ENCODE measurements around the gene NSD2. TPM values are rescaled to one million over a fixed set of nuclear protein-coding genes. Genes with fewer than 3 reads are reported as not detected.

Gene NSD2
- polyA plus RNA-seq, 1 donor (not counting 4 experiments of a cell fraction or from before 2014, with no cell fraction given) = 22.6 TPM

- no peak overlapping the region for H3K27ac ChIP-seq (ENCODE audit: control insufficient read depth, insufficient read depth, low read length)
- DNase-seq (ENCODE audit: low read depth, low spot score) (no peak), FAIRE-seq (no peak)
- H3K4me1 ChIP-seq (ENCODE audit: control insufficient read depth, extremely low read depth, insufficient read depth, low read length) = peaks cover 23% of the 10 kb centered on the region
- no peak overlapping the region for H2AFZ ChIP-seq (ENCODE audit: control insufficient read depth, low read length)
- dilution Hi-C loops (cut with MboI; ENCODE audit: extremely low pct_ligation_motif_present, low sequenced_read_pairs) = no loop called here
- no peak overlapping the region for H3K9ac ChIP-seq (ENCODE audit: control insufficient read depth, extremely low read depth, insufficient read depth, low read length)
- no peaks in the 10 kb centered on the region for H4K20me1 ChIP-seq (ENCODE audit: control insufficient read depth, extremely low read depth, insufficient read depth, low read length)
- H3K9me1 ChIP-seq (ENCODE audit: control insufficient read depth, extremely low read depth, insufficient read depth, low read length) = no peaks in the 10 kb centered on the region
- H3K4me2 ChIP-seq (ENCODE audit: control insufficient read depth, extremely low read depth, insufficient read depth, low read depth, low read length) = no peak overlapping the region
- H3K36me3 ChIP-seq (ENCODE audit: control insufficient read depth in 2 of 2, extremely low read depth in 1 of 2, insufficient read depth in 2 of 2, low read length in 2 of 2) = no peaks in the 10 kb centered on the region
- H3K4me3 ChIP-seq (ENCODE audit: control insufficient read depth in 2 of 3, extremely low read depth in 1 of 3, insufficient read depth in 2 of 3, low read depth in 1 of 3, low read length in 3 of 3) = no peak overlapping the region
- no peak for TF ChIP-seq EZH2 (IDR thresholded peaks at IDR 0.05; ENCODE audit: low read length)
- TF ChIP-seq, protein P1, sequence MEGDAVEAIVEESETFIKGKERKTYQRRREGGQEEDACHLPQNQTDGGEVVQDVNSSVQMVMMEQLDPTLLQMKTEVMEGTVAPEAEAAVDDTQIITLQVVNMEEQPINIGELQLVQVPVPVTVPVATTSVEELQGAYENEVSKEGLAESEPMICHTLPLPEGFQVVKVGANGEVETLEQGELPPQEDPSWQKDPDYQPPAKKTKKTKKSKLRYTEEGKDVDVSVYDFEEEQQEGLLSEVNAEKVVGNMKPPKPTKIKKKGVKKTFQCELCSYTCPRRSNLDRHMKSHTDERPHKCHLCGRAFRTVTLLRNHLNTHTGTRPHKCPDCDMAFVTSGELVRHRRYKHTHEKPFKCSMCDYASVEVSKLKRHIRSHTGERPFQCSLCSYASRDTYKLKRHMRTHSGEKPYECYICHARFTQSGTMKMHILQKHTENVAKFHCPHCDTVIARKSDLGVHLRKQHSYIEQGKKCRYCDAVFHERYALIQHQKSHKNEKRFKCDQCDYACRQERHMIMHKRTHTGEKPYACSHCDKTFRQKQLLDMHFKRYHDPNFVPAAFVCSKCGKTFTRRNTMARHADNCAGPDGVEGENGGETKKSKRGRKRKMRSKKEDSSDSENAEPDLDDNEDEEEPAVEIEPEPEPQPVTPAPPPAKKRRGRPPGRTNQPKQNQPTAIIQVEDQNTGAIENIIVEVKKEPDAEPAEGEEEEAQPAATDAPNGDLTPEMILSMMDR (optimal IDR thresholded peaks at IDR 0.05 in 1 of 3, IDR thresholded peaks at IDR 0.05 in 1 of 3, conservative IDR thresholded peaks at IDR 0.05 in 1 of 3; ENCODE audit: extremely low read depth in 1 of 3, insufficient read depth in 2 of 3, low read length in 3 of 3) = no peak
- peaks cover 21% of the 10 kb centered on the region for H3K79me2 ChIP-seq (ENCODE audit: control insufficient read depth, insufficient read depth, low read length)
- no peaks in the 10 kb centered on the region for H3K9me3 ChIP-seq (ENCODE audit: control insufficient read depth, low read depth, low read length)
- H3K27me3 ChIP-seq (ENCODE audit: control insufficient read depth, extremely low read depth, insufficient read depth, low read length) = peaks cover 4% of the 10 kb centered on the region
Measured at GRCh38 chr4:1868912-1869311, 2.3 kb upstream of the NSD2 start.

- Histone ChIP-seq H3K36me3 (ENCODE audit: control insufficient read depth in 2 of 2, extremely low read depth in 1 of 2, insufficient read depth in 2 of 2, low read length in 2 of 2) (no peaks in the 10 kb centered on the region), H3K79me2 (ENCODE audit: control insufficient read depth, insufficient read depth, low read length) (peaks cover 29% of the 10 kb centered on the region), H3K4me1 (ENCODE audit: control insufficient read depth, extremely low read depth, insufficient read depth, low read length) (peaks cover 28% of the 10 kb centered on the region), H2AFZ (ENCODE audit: control insufficient read depth, low read length) (peak overlapping the region; percentile 90), H3K4me3 (ENCODE audit: control insufficient read depth in 2 of 3, extremely low read depth in 1 of 3, insufficient read depth in 2 of 3, low read depth in 1 of 3, low read length in 3 of 3) (peak overlapping the region; percentile 66 to 75 (median 72)), H3K9me3 (ENCODE audit: control insufficient read depth, low read depth, low read length) (no peaks in the 10 kb centered on the region), H3K4me2 (ENCODE audit: control insufficient read depth, extremely low read depth, insufficient read depth, low read depth, low read length) (peak overlapping the region; percentile 93), H3K9me1 (ENCODE audit: control insufficient read depth, extremely low read depth, insufficient read depth, low read length) (no peaks in the 10 kb centered on the region), H4K20me1 (ENCODE audit: control insufficient read depth, extremely low read depth, insufficient read depth, low read length) (no peaks in the 10 kb centered on the region), H3K9ac (ENCODE audit: control insufficient read depth, extremely low read depth, insufficient read depth, low read length) (peak overlapping the region; percentile 86), H3K27ac (ENCODE audit: control insufficient read depth, insufficient read depth, low read length) (peak overlapping the region; percentile 86), H3K27me3 (ENCODE audit: control insufficient read depth, extremely low read depth, insufficient read depth, low read length) (peaks cover 4% of the 10 kb centered on the region)
- FAIRE-seq (no peak), DNase-seq (ENCODE audit: low read depth, low spot score) (no peak)
- TF ChIP-seq EZH2 (IDR thresholded peaks at IDR 0.05; ENCODE audit: low read length) = no peak
- TF ChIP-seq, protein P1 (optimal IDR thresholded peaks at IDR 0.05 in 1 of 3, IDR thresholded peaks at IDR 0.05 in 1 of 3, conservative IDR thresholded peaks at IDR 0.05 in 1 of 3; ENCODE audit: extremely low read depth in 1 of 3, insufficient read depth in 2 of 3, low read length in 3 of 3) = no peak
- dilution Hi-C loops (cut with MboI; ENCODE audit: extremely low pct_ligation_motif_present, low sequenced_read_pairs) = no loop called here
Measured at GRCh38 chr4:1869530-1870327, 1.5 kb upstream of the NSD2 start.
